H1 (cell line): ENCODE data around the gene ZC3H12C. TPM values are rescaled to one million over a fixed set of nuclear protein-coding genes. Genes with fewer than 3 reads are reported as not detected.

Experiments
- BACH1 ChIP-seq: IDR thresholded peaks from 2 replicates; pipeline ENCODE4 v1.6.1; 2012; ENCODE audit warnings: low read length, improper control_type of control experiment
- BRCA1 ChIP-seq: IDR thresholded peaks from 2 replicates; pipeline ENCODE4 v1.6.1; 2012; ENCODE audit warnings: low read depth, low read length, improper control_type of control experiment
- CHD7 ChIP-seq: fragments of 300-600 bp; sonication (generic); IDR thresholded peaks from 2 replicates; pipeline ENCODE4 v1.7.1; 2012; ENCODE audit warnings: low read length, moderate library complexity, mild to moderate bottlenecking, inconsistent platforms; ENCODE audit not compliant: insufficient replicate concordance
- NRF1 ChIP-seq: IDR thresholded peaks from 2 replicates; pipeline ENCODE4 v1.6.1; 2011; ENCODE audit warnings: mild to moderate bottlenecking, low read depth, low read length, improper control_type of control experiment
- RAD21 ChIP-seq, 2 experiments: IDR thresholded peaks in 1 of 2; conservative IDR thresholded peaks in 1 of 2; 2 replicates each; pipeline ENCODE4 v1.6.1; 2011; ENCODE audit warnings: low read depth in 2 of 2, low read length in 2 of 2, improper control_type of control experiment in 1 of 2, inconsistent platforms in 1 of 2, mild to moderate bottlenecking in 1 of 2, moderate library complexity in 1 of 2
- RFX5 ChIP-seq: IDR thresholded peaks from 2 replicates; pipeline ENCODE4 v1.6.1; 2011; ENCODE audit warnings: low read depth, low read length, improper control_type of control experiment, borderline replicate concordance
- SP2 ChIP-seq: IDR thresholded peaks from 2 replicates; pipeline ENCODE4 v1.6.1; 2012; ENCODE audit warnings: mild to moderate bottlenecking, low read length, inconsistent platforms
- TCF12 ChIP-seq: IDR thresholded peaks from 2 replicates; pipeline ENCODE4 v1.6.1; 2011; ENCODE audit warnings: low read depth, mild to moderate bottlenecking, low read length
- USF2 ChIP-seq: IDR thresholded peaks from 2 replicates; pipeline ENCODE4 v1.6.1; 2011; ENCODE audit warnings: low read length, improper control_type of control experiment
- polyA plus RNA-seq, 7 experiments: library from polyadenylated mRNA; depleted of rRNA in 3 of 7; stranded (reverse) in 5 of 7; unstranded in 2 of 7; fragments of >200 nt in 5 of 7; fragments of 200-250 nt in 2 of 7; gene quantifications; 1 replicate in 5 of 7; 2 replicates in 1 of 7; 4 replicates in 1 of 7; pipeline versions ENCODE4 v1.2.1 to v1.2.3, GENCODE V29; 2011 to 2013; ENCODE audit warnings: missing spikeins in 2 of 7, mixed read lengths in 2 of 7
- total RNA-seq: library from RNA; stranded (reverse); fragmentation: NEBNext Ultra II Directional; extraction: Animal tissue kit (Norgen Biotek cat#: 25700); gene quantifications from 2 replicates; pipeline ENCODE4 v1.2.1, GENCODE V29; 2021

Gene ZC3H12C
- total and polyA plus RNA-seq, 2 of the 8 experiments (the other 6 are each of a cell fraction or from before 2014, with no cell fraction given), result 2.0 to 2.7 TPM

- TF ChIP-seq BRCA1, result no peak
- TF ChIP-seq RAD21 (IDR thresholded peaks at IDR 0.05 in 1 of 2, conservative IDR thresholded peaks at IDR 0.05 in 1 of 2; ENCODE audit: low read depth in 2 of 2, low read length in 2 of 2), result no peak
- TF ChIP-seq TCF12, result no peak
- no peak for TF ChIP-seq BACH1
- no peak for TF ChIP-seq CHD7
- TF ChIP-seq RFX5, result no peak
- TF ChIP-seq USF2, result no peak
- TF ChIP-seq SP2, result no peak
- no peak for TF ChIP-seq NRF1
These were observed 7.5 kb downstream of the ZC3H12C start (continued) for GRCh38 chr11:110100476-110101240.
